Progenitor cell of endocrine pancreas (in vitro differentiated cells): Measurements from ENCODE around the gene CNKSR3. TPM values are rescaled to one million over a fixed set of nuclear protein-coding genes. Genes with fewer than 3 reads are reported as not detected.

Experiments used
- DNase-seq: peaks from one replicate; pipeline ENCODE4 v3.0.0; 2021; ENCODE audit warnings: low spot score; ENCODE audit not compliant: unreplicated experiment
- H3K27ac Mint-ChIP-seq: 2 replicates; pipeline ENCODE4 v1.8.0; 2021; ENCODE audit warnings: mild to moderate bottlenecking, moderate library complexity, mixed read lengths
- H3K27me3 Mint-ChIP-seq: 2 replicates; pipeline ENCODE4 v1.8.0; 2021; ENCODE audit warnings: mixed read lengths
- H3K36me3 Mint-ChIP-seq: 2 replicates; pipeline ENCODE4 v1.8.0; 2022; ENCODE audit warnings: mixed read lengths; ENCODE audit not compliant: insufficient read depth
- H3K4me1 Mint-ChIP-seq: 2 replicates; pipeline ENCODE4 v1.8.0; 2021; ENCODE audit warnings: low read depth, mixed read lengths
- H3K4me3 Mint-ChIP-seq: 2 replicates; pipeline ENCODE4 v1.8.0; 2021; ENCODE audit warnings: low read depth, mild to moderate bottlenecking, moderate library complexity, mixed read lengths
- H3K9me3 Mint-ChIP-seq: 2 replicates; pipeline ENCODE4 v1.8.0; 2021; ENCODE audit warnings: low read depth, mixed read lengths
- total RNA-seq: library from RNA; stranded (reverse); gene quantifications from 2 replicates; pipeline ENCODE4 v1.2.1, GENCODE V29; 2021
- TF ChIP-seq, protein P1 (sequence below): fragments of 200-600 bp; sonication (generic); IDR thresholded peaks from one replicate; pipeline ENCODE4 v1.5.0; 2021; ENCODE audit warnings: antibody characterized with exemption, mild to moderate bottlenecking; ENCODE audit not compliant: unreplicated experiment

CNKSR3 gene
- total RNA-seq, 1 donor from 2014 or later = 20.3 TPM

DNA sequence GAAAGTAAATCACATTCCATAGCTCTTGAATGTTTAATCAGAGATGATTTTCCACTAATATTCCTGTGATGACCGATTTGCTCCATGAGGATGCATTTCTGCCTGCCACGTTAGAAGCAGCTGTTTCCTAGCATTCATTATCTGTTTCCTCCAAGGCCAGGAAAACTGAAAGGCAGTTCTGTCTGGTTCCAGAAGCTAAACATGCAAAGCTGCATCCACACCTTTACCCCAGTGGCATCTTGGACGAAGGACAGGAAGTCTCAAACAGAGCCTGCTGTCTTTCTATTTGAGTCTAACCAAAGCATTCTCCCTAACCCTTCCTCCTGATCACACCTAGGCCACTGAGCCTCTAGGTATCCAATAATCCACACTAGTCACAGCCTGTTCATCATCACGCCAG lies 27.6 kb downstream of the CNKSR3 start:
- H3K27me3 Mint-ChIP-seq = no peaks in the 10 kb centered on the region
- H3K9me3 Mint-ChIP-seq = no peaks in the 10 kb centered on the region
- H3K4me1 Mint-ChIP-seq = peaks cover 9% of the 10 kb centered on the region
- H3K27ac Mint-ChIP-seq = no peak overlapping the region
- DNase-seq = no peak
- no peaks in the 10 kb centered on the region for H3K36me3 Mint-ChIP-seq
- H3K4me3 Mint-ChIP-seq = no peak overlapping the region
- TF ChIP-seq, protein P1, sequence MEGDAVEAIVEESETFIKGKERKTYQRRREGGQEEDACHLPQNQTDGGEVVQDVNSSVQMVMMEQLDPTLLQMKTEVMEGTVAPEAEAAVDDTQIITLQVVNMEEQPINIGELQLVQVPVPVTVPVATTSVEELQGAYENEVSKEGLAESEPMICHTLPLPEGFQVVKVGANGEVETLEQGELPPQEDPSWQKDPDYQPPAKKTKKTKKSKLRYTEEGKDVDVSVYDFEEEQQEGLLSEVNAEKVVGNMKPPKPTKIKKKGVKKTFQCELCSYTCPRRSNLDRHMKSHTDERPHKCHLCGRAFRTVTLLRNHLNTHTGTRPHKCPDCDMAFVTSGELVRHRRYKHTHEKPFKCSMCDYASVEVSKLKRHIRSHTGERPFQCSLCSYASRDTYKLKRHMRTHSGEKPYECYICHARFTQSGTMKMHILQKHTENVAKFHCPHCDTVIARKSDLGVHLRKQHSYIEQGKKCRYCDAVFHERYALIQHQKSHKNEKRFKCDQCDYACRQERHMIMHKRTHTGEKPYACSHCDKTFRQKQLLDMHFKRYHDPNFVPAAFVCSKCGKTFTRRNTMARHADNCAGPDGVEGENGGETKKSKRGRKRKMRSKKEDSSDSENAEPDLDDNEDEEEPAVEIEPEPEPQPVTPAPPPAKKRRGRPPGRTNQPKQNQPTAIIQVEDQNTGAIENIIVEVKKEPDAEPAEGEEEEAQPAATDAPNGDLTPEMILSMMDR = no peak

DNA sequence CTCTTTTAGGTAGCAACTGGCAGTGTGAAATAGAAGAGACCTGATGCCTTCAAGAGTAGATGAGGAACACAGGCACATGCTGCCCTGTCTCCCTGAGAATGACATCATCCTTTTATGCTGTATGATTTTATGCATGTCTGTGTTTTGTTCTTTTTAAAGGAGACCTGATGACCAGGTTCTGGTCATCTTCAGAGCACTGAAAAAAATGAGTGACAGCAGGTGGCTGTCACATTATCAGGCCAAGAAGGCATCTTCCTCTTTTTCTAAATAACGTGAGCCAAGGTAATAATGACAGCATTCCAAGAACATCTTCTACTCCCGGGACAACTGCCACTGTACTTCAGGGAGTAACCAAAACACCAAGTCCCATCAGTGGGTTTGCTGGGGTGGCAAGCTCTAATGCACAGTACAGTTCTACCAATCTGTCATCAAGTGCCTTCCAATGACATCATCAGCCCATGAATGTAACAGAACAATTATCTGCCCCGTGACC lies 28.9 kb downstream of the CNKSR3 start:
- H3K4me1 Mint-ChIP-seq = peaks cover 6% of the 10 kb centered on the region
- H3K27me3 Mint-ChIP-seq = no peaks in the 10 kb centered on the region
- TF ChIP-seq, protein P1 = no peak
- H3K36me3 Mint-ChIP-seq = peaks cover 3% of the 10 kb centered on the region
- no peak overlapping the region for H3K4me3 Mint-ChIP-seq
- DNase-seq = no peak
- no peaks in the 10 kb centered on the region for H3K9me3 Mint-ChIP-seq
- H3K27ac Mint-ChIP-seq = no peak overlapping the region

DNA sequence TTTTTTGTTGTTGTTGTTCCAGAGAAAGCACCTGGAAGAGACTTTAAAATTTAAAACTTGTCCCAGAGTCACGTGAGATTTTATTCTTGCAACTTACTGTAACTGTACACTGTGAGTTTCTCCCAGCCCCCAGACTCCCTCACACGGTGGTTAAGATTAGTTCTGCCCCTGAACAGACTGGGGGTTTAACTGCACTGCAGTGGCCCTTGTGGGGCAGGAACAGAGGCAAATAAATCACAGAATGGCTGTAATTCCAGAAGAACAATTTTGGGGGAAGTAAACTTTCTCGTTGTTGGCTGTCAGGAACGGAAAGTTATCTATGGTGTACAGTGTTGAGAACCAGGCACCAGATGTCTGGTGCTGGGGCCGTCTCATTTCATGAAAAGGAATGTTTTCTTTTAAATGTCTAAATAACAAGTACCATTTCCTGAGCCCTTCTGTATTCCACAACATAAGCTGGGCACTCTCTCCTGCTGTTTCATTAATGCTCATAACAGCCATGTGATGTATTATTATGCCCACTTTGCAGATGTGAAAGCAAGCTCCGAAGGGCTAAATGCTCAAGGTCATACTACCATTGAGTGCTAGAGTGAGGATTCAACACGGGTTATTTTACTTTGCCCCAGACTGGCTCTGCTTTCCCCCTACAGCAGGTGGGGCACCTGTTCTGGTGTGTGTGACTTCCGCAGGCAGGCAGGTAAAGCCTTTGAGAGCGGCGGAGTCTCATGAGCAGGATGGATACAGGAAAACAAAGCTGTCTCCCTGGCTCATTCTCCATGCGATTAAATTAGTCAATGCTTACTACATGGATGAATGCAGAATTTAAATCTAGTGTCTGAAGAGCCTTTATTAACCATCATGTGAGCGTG lies 30.5 kb downstream of the CNKSR3 start:
- Mint-ChIP-seq H3K9me3 (no peaks in the 10 kb centered on the region), H3K36me3 (peaks cover 3% of the 10 kb centered on the region), H3K27ac (peak overlapping the region; percentile 62), H3K4me1 (peaks cover 6% of the 10 kb centered on the region), H3K4me3 (no peak overlapping the region), H3K27me3 (no peaks in the 10 kb centered on the region)
- TF ChIP-seq, protein P1 = no peak
- DNase-seq = no peak

DNA sequence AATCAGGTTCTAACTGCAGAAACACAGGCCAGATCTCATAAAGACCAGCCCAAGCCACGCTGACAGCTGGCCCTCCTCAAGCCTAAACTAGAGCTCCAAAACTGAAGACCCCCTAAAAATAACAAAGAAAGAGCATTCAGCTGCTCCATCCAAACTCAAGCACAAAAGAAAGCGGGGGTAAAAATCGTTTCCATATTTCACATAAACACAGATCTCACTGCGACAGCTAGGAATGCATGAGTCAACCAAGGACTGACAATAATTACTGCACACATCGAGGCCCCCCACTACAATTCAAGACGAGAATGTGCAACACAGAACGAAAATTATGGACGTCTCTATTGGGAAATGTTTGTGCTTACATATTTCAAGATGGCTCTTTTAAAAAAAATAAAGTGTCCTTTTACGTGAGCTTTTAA lies 31.1 kb downstream of the CNKSR3 start:
- no peaks in the 10 kb centered on the region for H3K9me3 Mint-ChIP-seq
- peak overlapping the region; percentile 31 for H3K27ac Mint-ChIP-seq
- no peak overlapping the region for H3K4me3 Mint-ChIP-seq
- H3K27me3 Mint-ChIP-seq = no peaks in the 10 kb centered on the region
- peaks cover 5% of the 10 kb centered on the region for H3K36me3 Mint-ChIP-seq
- no peak for DNase-seq
- H3K4me1 Mint-ChIP-seq = peaks cover 6% of the 10 kb centered on the region
- TF ChIP-seq, protein P1 = no peak

DNA sequence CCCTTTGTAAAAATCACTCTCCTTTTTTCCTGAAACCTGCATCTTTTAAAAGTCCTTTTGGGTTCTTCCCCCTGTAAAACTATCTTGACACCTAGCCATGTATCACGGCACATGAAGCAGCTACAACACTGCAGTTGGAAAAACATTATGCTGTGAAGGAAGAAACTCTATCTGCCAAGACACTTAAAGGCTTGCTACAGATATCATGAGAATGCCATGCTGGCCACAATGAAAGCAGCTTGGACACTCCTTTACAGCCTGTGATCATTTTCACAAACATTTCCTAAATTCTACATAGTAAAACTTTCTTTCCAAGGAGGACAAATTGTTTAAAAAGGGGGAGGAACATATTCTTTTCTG lies 31.8 kb downstream of the CNKSR3 start:
- no peak overlapping the region for H3K4me3 Mint-ChIP-seq
- H3K36me3 Mint-ChIP-seq = peaks cover 6% of the 10 kb centered on the region
- peaks cover 6% of the 10 kb centered on the region for H3K4me1 Mint-ChIP-seq
- TF ChIP-seq, protein P1 = no peak
- no peaks in the 10 kb centered on the region for H3K9me3 Mint-ChIP-seq
- DNase-seq = no peak
- H3K27ac Mint-ChIP-seq = no peak overlapping the region
- H3K27me3 Mint-ChIP-seq = no peaks in the 10 kb centered on the region
